Peyer's patch (tissue), 4 donors: ENCODE data around the gene LTB4R.

Source experiments
- POLR2A ChIP-seq, 2 donors: fragments of 450-650 bp; IDR thresholded peaks; one replicate each; pipeline ENCODE4 v1.5.1; 2017; ENCODE audit warnings: antibody characterized with exemption in 2 of 2, mild to moderate bottlenecking in 2 of 2, moderate library complexity in 2 of 2
- TF ChIP-seq, protein P1 (sequence below), 6 experiments: fragments of 450-650 bp in 4 of 6; fragments of 200-600 bp in 2 of 6; sonication (generic) in 1 of 6; IDR thresholded peaks; one replicate each; pipeline ENCODE4 v1.5.1; 2017 to 2019; ENCODE audit warnings: antibody characterized with exemption in 6 of 6, mild to moderate bottlenecking in 3 of 6, moderate library complexity in 1 of 6

DNA sequence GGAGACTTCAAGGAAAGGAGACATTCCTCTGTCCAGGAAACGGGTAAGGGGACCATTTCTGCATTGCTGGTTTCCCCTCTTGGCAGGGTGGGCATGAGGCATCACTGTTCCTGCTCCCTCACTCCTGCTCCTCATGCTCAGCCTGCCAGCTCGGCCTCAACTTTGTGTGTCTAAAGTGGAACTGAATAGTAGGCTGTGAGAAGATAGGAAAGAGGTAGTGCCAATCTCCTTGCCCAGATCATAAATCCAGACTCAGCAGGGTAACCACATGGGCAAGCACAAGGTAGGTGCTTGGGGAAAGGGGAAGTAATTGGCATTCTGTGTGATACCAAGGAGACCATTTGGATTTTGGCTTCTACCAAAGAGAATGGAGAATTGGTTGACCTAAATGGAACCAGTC lies 2.6 kb downstream of the LTB4R start:
- TF ChIP-seq, protein P1, sequence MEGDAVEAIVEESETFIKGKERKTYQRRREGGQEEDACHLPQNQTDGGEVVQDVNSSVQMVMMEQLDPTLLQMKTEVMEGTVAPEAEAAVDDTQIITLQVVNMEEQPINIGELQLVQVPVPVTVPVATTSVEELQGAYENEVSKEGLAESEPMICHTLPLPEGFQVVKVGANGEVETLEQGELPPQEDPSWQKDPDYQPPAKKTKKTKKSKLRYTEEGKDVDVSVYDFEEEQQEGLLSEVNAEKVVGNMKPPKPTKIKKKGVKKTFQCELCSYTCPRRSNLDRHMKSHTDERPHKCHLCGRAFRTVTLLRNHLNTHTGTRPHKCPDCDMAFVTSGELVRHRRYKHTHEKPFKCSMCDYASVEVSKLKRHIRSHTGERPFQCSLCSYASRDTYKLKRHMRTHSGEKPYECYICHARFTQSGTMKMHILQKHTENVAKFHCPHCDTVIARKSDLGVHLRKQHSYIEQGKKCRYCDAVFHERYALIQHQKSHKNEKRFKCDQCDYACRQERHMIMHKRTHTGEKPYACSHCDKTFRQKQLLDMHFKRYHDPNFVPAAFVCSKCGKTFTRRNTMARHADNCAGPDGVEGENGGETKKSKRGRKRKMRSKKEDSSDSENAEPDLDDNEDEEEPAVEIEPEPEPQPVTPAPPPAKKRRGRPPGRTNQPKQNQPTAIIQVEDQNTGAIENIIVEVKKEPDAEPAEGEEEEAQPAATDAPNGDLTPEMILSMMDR (IDR thresholded peaks at IDR 0.05): no peak
- TF ChIP-seq POLR2A (IDR thresholded peaks at IDR 0.05): no peak
